Activated T-cell treated with anti-CD3 and anti-CD28 coated beads, Interleukin-2, amount 50 U/mL, for 4 hours (primary cell): ENCODE data around the gene MAPKAP1. TPM values are rescaled to one million over a fixed set of nuclear protein-coding genes. Genes with fewer than 3 reads are reported as not detected.

Source experiments
- ATAC-seq, 2 donors: fragments of 200-7000 bp; cut with Tn5 transposase; one replicate each; pipeline ENCODE4 v1.10.0; 2021
- DNase-seq: peaks from one replicate; pipeline ENCODE4 v3.0.0-alpha.2; 2020
- H3K27me3 Mint-ChIP-seq: one replicate; pipeline ENCODE4 v1.8.0; 2021; ENCODE audit warnings: low read depth, mixed read lengths
- H3K36me3 Mint-ChIP-seq: one replicate; pipeline ENCODE4 v1.8.0; 2022; ENCODE audit warnings: mixed read lengths; ENCODE audit not compliant: insufficient read depth
- H3K4me1 Mint-ChIP-seq: one replicate; pipeline ENCODE4 v1.8.0; 2021; ENCODE audit warnings: low read depth, mixed read lengths
- H3K4me3 Mint-ChIP-seq: one replicate; pipeline ENCODE4 v1.8.0; 2021; ENCODE audit warnings: mild to moderate bottlenecking, moderate library complexity, mixed read lengths
- H3K9me3 Mint-ChIP-seq: one replicate; pipeline ENCODE4 v1.8.0; 2021; ENCODE audit warnings: mixed read lengths
- total RNA-seq, 3 donors: library from RNA; stranded (reverse); gene quantifications; one replicate each; pipeline ENCODE4 v1.2.1, GENCODE V29; 2021

The MAPKAP1 gene
- total RNA-seq, 3 donors from 2014 or later: 89.8 to 108 (median 107) TPM

- DNase-seq: no peak
- no peaks in the 10 kb centered on the region for H3K36me3 Mint-ChIP-seq
- H3K4me3 Mint-ChIP-seq: no peak overlapping the region
- no peaks in the 10 kb centered on the region for H3K27me3 Mint-ChIP-seq
- H3K9me3 Mint-ChIP-seq: no peaks in the 10 kb centered on the region
- no peak for ATAC-seq
- H3K4me1 Mint-ChIP-seq: no peaks in the 10 kb centered on the region
Observed at GRCh38 chr9:125429476-125430160, 277.4 kb downstream of the MAPKAP1 start.

GRCh38 chr9:125428902-125429467 is 278.0 kb downstream of the MAPKAP1 start:
- H3K4me1 Mint-ChIP-seq: no peaks in the 10 kb centered on the region
- H3K36me3 Mint-ChIP-seq: no peaks in the 10 kb centered on the region
- ATAC-seq (no peak), DNase-seq (no peak)
- no peaks in the 10 kb centered on the region for H3K9me3 Mint-ChIP-seq
- H3K27me3 Mint-ChIP-seq: no peaks in the 10 kb centered on the region
- H3K4me3 Mint-ChIP-seq: no peak overlapping the region

- DNase-seq (no peak), ATAC-seq (peak; percentile 30 to 47)
- Mint-ChIP-seq H3K36me3 (no peaks in the 10 kb centered on the region), H3K9me3 (no peaks in the 10 kb centered on the region), H3K4me1 (no peaks in the 10 kb centered on the region), H3K27me3 (no peaks in the 10 kb centered on the region), H3K4me3 (no peak overlapping the region)
Observed at GRCh38 chr9:125428060-125428901, 278.7 kb downstream of the MAPKAP1 start.

- Mint-ChIP-seq H3K4me1 (no peaks in the 10 kb centered on the region), H3K4me3 (no peak overlapping the region), H3K27me3 (peaks cover 2% of the 10 kb centered on the region), H3K9me3 (no peaks in the 10 kb centered on the region), H3K36me3 (no peaks in the 10 kb centered on the region)
- no peak for DNase-seq
- no peak for ATAC-seq
Observed at GRCh38 chr9:125427556-125427955, 279.5 kb downstream of the MAPKAP1 start.

GRCh38 chr9:125426926-125427325 is 280.1 kb downstream of the MAPKAP1 start:
- no peaks in the 10 kb centered on the region for H3K4me1 Mint-ChIP-seq

GRCh38 chr9:125425901-125426515 is 281.0 kb downstream of the MAPKAP1 start:
- H3K36me3 Mint-ChIP-seq: no peaks in the 10 kb centered on the region
- no peaks in the 10 kb centered on the region for H3K4me1 Mint-ChIP-seq
- no peak for ATAC-seq
- peaks cover 2% of the 10 kb centered on the region for H3K27me3 Mint-ChIP-seq
- DNase-seq: no peak
- no peaks in the 10 kb centered on the region for H3K9me3 Mint-ChIP-seq
- H3K4me3 Mint-ChIP-seq: no peak overlapping the region

More at GRCh38 chr9:125426926-125427325, 280.1 kb downstream of the MAPKAP1 start:
- H3K9me3 Mint-ChIP-seq: no peaks in the 10 kb centered on the region
- H3K27me3 Mint-ChIP-seq: peaks cover 2% of the 10 kb centered on the region
- ATAC-seq (no peak), DNase-seq (no peak)
- no peak overlapping the region for H3K4me3 Mint-ChIP-seq
- no peaks in the 10 kb centered on the region for H3K36me3 Mint-ChIP-seq

DNA sequence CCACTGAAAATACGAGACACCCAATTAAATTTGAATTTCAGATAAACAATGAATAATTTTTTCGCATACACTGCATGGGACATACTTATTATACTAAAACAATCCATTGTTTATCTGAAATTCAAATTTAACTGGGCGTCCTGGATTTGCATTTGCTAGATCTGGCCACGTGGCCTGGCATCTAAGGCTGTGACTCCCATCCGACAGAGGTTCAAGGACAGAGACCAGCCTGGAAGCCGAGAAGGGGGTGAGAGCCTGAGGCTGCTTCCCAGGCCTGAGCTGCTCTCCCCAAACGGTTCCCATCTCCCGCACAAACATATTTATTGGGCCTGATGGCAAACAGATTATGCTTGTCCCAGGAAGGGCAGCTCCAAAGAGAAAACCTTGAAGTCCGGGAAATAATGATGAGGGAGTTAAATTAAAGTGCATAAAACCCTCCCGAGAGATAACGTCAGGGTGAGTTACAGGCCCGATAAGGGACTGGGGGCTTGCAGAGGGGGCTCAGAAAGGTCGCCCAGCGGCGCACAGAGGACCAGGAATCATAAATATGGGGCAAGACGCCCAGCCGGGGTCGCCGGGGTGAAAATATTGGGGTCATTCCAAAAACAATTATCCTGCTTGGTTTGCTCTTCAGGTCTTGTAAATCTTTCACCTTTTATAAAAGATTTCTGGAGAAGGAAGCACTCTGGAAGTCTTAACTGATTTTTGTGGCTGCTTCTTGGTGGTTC is 281.7 kb downstream of the MAPKAP1 start:
- H3K9me3 Mint-ChIP-seq: no peaks in the 10 kb centered on the region
- ATAC-seq (no peak), DNase-seq (no peak)
- H3K4me1 Mint-ChIP-seq: no peaks in the 10 kb centered on the region
- H3K4me3 Mint-ChIP-seq: no peak overlapping the region
- no peaks in the 10 kb centered on the region for H3K36me3 Mint-ChIP-seq
- H3K27me3 Mint-ChIP-seq: peaks cover 2% of the 10 kb centered on the region

GRCh38 chr9:125423964-125424363 is 283.0 kb downstream of the MAPKAP1 start:
- H3K27me3 Mint-ChIP-seq: peaks cover 2% of the 10 kb centered on the region
- ATAC-seq (no peak), DNase-seq (no peak)
- no peaks in the 10 kb centered on the region for H3K36me3 Mint-ChIP-seq
- no peaks in the 10 kb centered on the region for H3K9me3 Mint-ChIP-seq
- no peaks in the 10 kb centered on the region for H3K4me1 Mint-ChIP-seq
- H3K4me3 Mint-ChIP-seq: no peak overlapping the region

DNA sequence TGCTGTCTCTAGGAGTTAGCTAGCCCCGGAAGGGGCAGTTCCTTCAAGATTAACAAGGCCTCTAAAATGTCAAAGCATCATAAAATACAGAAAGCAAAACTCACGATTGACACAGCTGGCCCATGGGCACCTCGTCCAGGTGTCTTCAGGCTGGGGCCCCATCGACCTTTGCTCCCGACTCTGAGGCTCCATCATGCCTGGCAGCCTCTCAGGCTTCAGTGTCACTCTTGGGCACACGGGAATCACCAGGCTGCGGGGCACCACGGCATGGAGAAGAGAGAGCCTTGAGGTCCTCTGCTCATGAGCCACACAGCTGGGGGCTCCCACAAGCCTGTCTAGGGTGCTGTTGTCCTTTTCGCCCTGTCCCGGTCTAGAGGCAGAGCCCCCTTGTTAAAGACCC is 284.2 kb downstream of the MAPKAP1 start:
- peaks cover 2% of the 10 kb centered on the region for H3K27me3 Mint-ChIP-seq
- H3K4me1 Mint-ChIP-seq: no peaks in the 10 kb centered on the region
- H3K36me3 Mint-ChIP-seq: no peaks in the 10 kb centered on the region
- DNase-seq (no peak), ATAC-seq (no peak)
- no peak overlapping the region for H3K4me3 Mint-ChIP-seq
- no peaks in the 10 kb centered on the region for H3K9me3 Mint-ChIP-seq

- Mint-ChIP-seq H3K4me3 (no peak overlapping the region), H3K36me3 (no peaks in the 10 kb centered on the region), H3K27me3 (peaks cover 2% of the 10 kb centered on the region), H3K4me1 (no peaks in the 10 kb centered on the region), H3K9me3 (no peaks in the 10 kb centered on the region)
- no peak for ATAC-seq
- no peak for DNase-seq
Observed at GRCh38 chr9:125421591-125422181, 285.3 kb downstream of the MAPKAP1 start.

DNA sequence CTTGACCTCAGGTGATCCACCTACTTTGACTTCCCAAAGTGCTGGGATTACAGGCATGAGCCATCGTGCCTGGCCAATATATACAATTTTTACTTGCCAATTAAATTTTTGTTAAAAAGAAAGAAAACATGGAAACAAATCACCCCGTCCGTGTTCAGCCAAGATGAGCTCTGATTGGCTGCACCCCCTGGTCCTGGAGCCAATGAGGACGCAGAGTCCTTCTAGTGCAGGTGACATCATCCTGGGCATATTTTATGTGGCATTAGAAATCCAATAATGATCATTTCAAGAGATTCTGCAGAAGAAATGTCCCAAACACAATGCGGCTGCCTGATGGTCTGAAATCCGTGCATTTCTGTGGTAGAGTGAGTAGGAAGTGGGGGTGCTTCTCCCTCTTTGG is 285.8 kb downstream of the MAPKAP1 start:
- no peak for DNase-seq
- no peaks in the 10 kb centered on the region for H3K4me1 Mint-ChIP-seq
- H3K27me3 Mint-ChIP-seq: peaks cover 2% of the 10 kb centered on the region
- no peaks in the 10 kb centered on the region for H3K36me3 Mint-ChIP-seq
- no peaks in the 10 kb centered on the region for H3K9me3 Mint-ChIP-seq
- H3K4me3 Mint-ChIP-seq: no peak overlapping the region
- no peak for ATAC-seq

DNA sequence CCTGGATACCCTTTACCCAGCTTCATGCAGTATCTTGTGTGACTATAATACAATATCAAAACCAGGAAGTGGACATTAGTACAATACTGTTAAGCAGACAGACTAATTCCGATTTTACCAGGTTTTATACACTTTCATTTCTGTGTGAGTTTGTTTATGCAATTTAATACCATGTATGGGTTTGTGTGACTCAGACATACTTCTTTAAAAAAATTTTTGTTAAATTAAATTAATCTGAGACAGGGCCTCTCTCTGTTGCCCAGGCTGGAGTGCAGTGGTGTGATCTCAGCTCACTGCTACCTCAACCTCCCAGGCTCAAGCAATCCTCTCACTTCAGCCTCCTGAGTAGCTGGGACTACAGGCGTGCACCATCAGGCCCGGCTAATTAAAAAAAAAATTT is 288.6 kb downstream of the MAPKAP1 start:
- peaks cover 2% of the 10 kb centered on the region for H3K27me3 Mint-ChIP-seq
- no peaks in the 10 kb centered on the region for H3K36me3 Mint-ChIP-seq
- no peak for ATAC-seq
- H3K4me1 Mint-ChIP-seq: no peaks in the 10 kb centered on the region
- DNase-seq: no peak
- H3K4me3 Mint-ChIP-seq: no peak overlapping the region
- H3K9me3 Mint-ChIP-seq: no peaks in the 10 kb centered on the region

DNA sequence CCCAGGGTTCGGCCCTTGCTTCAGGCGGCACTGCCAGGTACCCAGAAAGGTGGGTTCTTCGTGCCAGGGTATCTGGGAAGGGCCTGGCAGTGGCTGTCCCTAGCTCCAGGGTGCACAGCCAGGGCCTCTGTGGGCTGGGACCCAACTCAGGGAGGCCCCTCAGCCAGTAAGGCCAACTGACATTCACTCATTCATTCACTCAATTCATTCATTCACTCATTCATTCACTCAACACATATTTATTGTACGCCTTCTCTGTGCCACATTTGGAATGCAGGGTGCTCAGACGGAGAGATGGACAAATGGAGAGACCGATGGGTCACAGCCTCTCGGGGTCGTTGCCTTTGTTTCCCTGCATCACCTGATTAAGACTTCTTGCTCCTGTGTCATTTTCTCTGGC is 290.5 kb downstream of the MAPKAP1 start:
- ATAC-seq (no peak), DNase-seq (no peak)
- Mint-ChIP-seq H3K4me3 (no peak overlapping the region), H3K27me3 (no peaks in the 10 kb centered on the region), H3K36me3 (no peaks in the 10 kb centered on the region), H3K4me1 (no peaks in the 10 kb centered on the region), H3K9me3 (no peaks in the 10 kb centered on the region)
